ENCODE measurements around the gene RARRES1.

The RARRES1 gene

DNA sequence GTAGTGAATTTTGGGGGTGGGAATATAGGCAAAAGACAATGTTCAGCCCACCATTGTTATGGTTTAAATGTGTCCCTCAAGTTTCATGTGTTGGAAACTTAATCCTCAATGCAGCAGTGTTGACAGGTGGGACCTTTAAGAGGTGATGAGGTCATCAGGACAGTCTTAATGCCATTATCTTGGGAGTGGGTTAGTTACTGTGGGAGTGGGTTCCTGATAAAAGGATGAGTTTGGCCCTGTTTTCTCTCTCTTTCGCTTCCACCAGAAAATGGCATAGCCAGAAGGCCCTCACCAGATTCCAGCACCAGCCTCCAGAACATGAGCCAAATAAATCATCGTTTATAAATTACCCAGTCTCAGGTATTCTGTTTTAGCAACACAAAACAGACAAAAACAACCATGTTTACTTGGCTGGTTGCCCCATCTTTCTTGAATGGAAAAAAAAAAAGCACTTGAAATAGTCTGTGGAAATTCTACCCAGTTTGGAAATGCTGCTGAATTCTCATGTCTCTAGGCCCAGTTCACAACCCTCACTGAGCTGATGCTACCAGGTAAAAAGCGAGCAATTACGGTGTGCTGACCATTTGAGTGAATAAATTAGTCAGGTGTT is 38.6 kb upstream of the RARRES1 start:
- no peak overlapping the region for H3K4ac ChIP-seq (ENCODE audit: low read length)
- H2AFZ ChIP-seq (ENCODE audit: low read length) = no peak overlapping the region
- no peak overlapping the region for H3K27ac ChIP-seq (replicated peaks; ENCODE audit: low read length)
- no peak overlapping the region for H2AK5ac ChIP-seq (ENCODE audit: low read depth, low read length)
- no peak overlapping the region for H3K18ac ChIP-seq (ENCODE audit: low read length)
- H3K9me3 ChIP-seq (replicated peaks in 1 of 2; ENCODE audit: control insufficient read depth in 2 of 2, insufficient read depth in 1 of 2, low read depth in 1 of 2, low read length in 2 of 2) = no peaks in the 10 kb centered on the region
- no CpG with 5 or more reads among the region's 4 CpGs for WGBS, 2 donors (ENCODE audit: extremely low coverage in 2 of 2, insufficient read length in 2 of 2, insufficient replicate concordance in 1 of 2)
- H4K91ac ChIP-seq (ENCODE audit: low read depth, low read length, poor library complexity) = no peak overlapping the region
- H2BK5ac ChIP-seq (ENCODE audit: low read length) = no peak overlapping the region
- H3K4me3 ChIP-seq (ENCODE audit: low read length in 2 of 2) = no peak overlapping the region
- no peaks in the 10 kb centered on the region for H3K27me3 ChIP-seq (ENCODE audit: control insufficient read depth in 3 of 3, insufficient read depth in 3 of 3, low read depth in 1 of 3, low read length in 3 of 3)
- H3K9ac ChIP-seq (ENCODE audit: low read depth, low read length, poor library complexity) = no peak overlapping the region
- no peak overlapping the region for H2BK120ac ChIP-seq (ENCODE audit: low read depth, low read length)
- no peak overlapping the region for H2BK12ac ChIP-seq (ENCODE audit: low read length)
- H3K79me1 ChIP-seq (ENCODE audit: low read depth, low read length) = no peaks in the 10 kb centered on the region
- peaks cover 5 to 7% of the 10 kb centered on the region in 2 donors for H3K4me1 ChIP-seq (ENCODE audit: control insufficient read depth in 2 of 2, insufficient read depth in 1 of 2, low read depth in 1 of 2, low read length in 2 of 2)
- no peaks in the 10 kb centered on the region for H3K36me3 ChIP-seq (replicated peaks in 1 of 2; ENCODE audit: control insufficient read depth in 2 of 2, insufficient read depth in 2 of 2, low read length in 2 of 2)
- H3K23ac ChIP-seq (ENCODE audit: low read depth, low read length, poor library complexity) = no peak overlapping the region
- no peak overlapping the region for H3K14ac ChIP-seq (ENCODE audit: low read length)
- no peak overlapping the region for H2BK15ac ChIP-seq (ENCODE audit: low read length)
- DNase-seq (ENCODE audit: low spot score) = no peak
- no peak overlapping the region for H3K4me2 ChIP-seq (ENCODE audit: insufficient read depth, low read length, poor library complexity, severe bottlenecking)
- no peak overlapping the region for H4K8ac ChIP-seq (ENCODE audit: low read depth, low read length)

- no peak overlapping the region for H4K91ac ChIP-seq (ENCODE audit: low read depth, low read length, poor library complexity)
- no peaks in the 10 kb centered on the region for H3K79me1 ChIP-seq (ENCODE audit: low read depth, low read length)
- no peak overlapping the region for H4K8ac ChIP-seq (ENCODE audit: low read depth, low read length)
- no peak overlapping the region for H3K27ac ChIP-seq (replicated peaks; ENCODE audit: low read length)
- H2BK5ac ChIP-seq (ENCODE audit: low read length) = no peak overlapping the region
- no peak overlapping the region for H3K14ac ChIP-seq (ENCODE audit: low read length)
- H3K23ac ChIP-seq (ENCODE audit: low read depth, low read length, poor library complexity) = no peak overlapping the region
- H3K27me3 ChIP-seq (ENCODE audit: control insufficient read depth in 3 of 3, insufficient read depth in 3 of 3, low read depth in 1 of 3, low read length in 3 of 3) = no peaks in the 10 kb centered on the region
- H3K4me2 ChIP-seq (ENCODE audit: insufficient read depth, low read length, poor library complexity, severe bottlenecking) = no peak overlapping the region
- no peak overlapping the region for H2BK120ac ChIP-seq (ENCODE audit: low read depth, low read length)
- peaks cover 5 to 7% of the 10 kb centered on the region in 2 donors for H3K4me1 ChIP-seq (ENCODE audit: control insufficient read depth in 2 of 2, insufficient read depth in 1 of 2, low read depth in 1 of 2, low read length in 2 of 2)
- no peaks in the 10 kb centered on the region for H3K9me3 ChIP-seq (replicated peaks in 1 of 2; ENCODE audit: control insufficient read depth in 2 of 2, insufficient read depth in 1 of 2, low read depth in 1 of 2, low read length in 2 of 2)
- H2AK5ac ChIP-seq (ENCODE audit: low read depth, low read length) = no peak overlapping the region
- WGBS, 2 donors (ENCODE audit: extremely low coverage in 2 of 2, insufficient read length in 2 of 2, insufficient replicate concordance in 1 of 2) = no CpG with 5 or more reads among the region's 10 CpGs
- DNase-seq (ENCODE audit: low spot score) = no peak
- no peak overlapping the region for H2AFZ ChIP-seq (ENCODE audit: low read length)
- H3K18ac ChIP-seq (ENCODE audit: low read length) = no peak overlapping the region
- H2BK15ac ChIP-seq (ENCODE audit: low read length) = no peak overlapping the region
- H3K36me3 ChIP-seq (replicated peaks in 1 of 2; ENCODE audit: control insufficient read depth in 2 of 2, insufficient read depth in 2 of 2, low read length in 2 of 2) = no peaks in the 10 kb centered on the region
- H3K4ac ChIP-seq (ENCODE audit: low read length) = no peak overlapping the region
- no peak overlapping the region for H3K9ac ChIP-seq (ENCODE audit: low read depth, low read length, poor library complexity)
- H2BK12ac ChIP-seq (ENCODE audit: low read length) = no peak overlapping the region
- H3K4me3 ChIP-seq (ENCODE audit: low read length in 2 of 2) = no peak overlapping the region
These were observed 37.9 kb upstream of the RARRES1 start for GRCh38 chr3:158769952-158770740.

GRCh38 chr3:158769549-158769948 is 37.3 kb upstream of the RARRES1 start:
- Histone ChIP-seq H2BK12ac (ENCODE audit: low read length) (no peak overlapping the region), H3K4ac (ENCODE audit: low read length) (no peak overlapping the region), H3K23ac (ENCODE audit: low read depth, low read length, poor library complexity) (no peak overlapping the region), H4K91ac (ENCODE audit: low read depth, low read length, poor library complexity) (no peak overlapping the region), H3K27ac (replicated peaks; ENCODE audit: low read length) (no peak overlapping the region), H3K4me2 (ENCODE audit: insufficient read depth, low read length, poor library complexity, severe bottlenecking) (no peak overlapping the region), H3K9me3 (replicated peaks in 1 of 2; ENCODE audit: control insufficient read depth in 2 of 2, insufficient read depth in 1 of 2, low read depth in 1 of 2, low read length in 2 of 2) (no peaks in the 10 kb centered on the region), H3K36me3 (replicated peaks in 1 of 2; ENCODE audit: control insufficient read depth in 2 of 2, insufficient read depth in 2 of 2, low read length in 2 of 2) (no peaks in the 10 kb centered on the region), H3K14ac (ENCODE audit: low read length) (no peak overlapping the region), H3K79me1 (ENCODE audit: low read depth, low read length) (no peaks in the 10 kb centered on the region), H3K18ac (ENCODE audit: low read length) (no peak overlapping the region), H2BK5ac (ENCODE audit: low read length) (no peak overlapping the region), H3K4me3 (ENCODE audit: low read length in 2 of 2) (no peak overlapping the region), H3K4me1 (ENCODE audit: control insufficient read depth in 2 of 2, insufficient read depth in 1 of 2, low read depth in 1 of 2, low read length in 2 of 2) (peaks cover 5 to 7% of the 10 kb centered on the region in 2 donors), H4K8ac (ENCODE audit: low read depth, low read length) (no peak overlapping the region), H2AFZ (ENCODE audit: low read length) (no peak overlapping the region), H3K27me3 (ENCODE audit: control insufficient read depth in 3 of 3, insufficient read depth in 3 of 3, low read depth in 1 of 3, low read length in 3 of 3) (no peaks in the 10 kb centered on the region), H2BK120ac (ENCODE audit: low read depth, low read length) (no peak overlapping the region), H3K9ac (ENCODE audit: low read depth, low read length, poor library complexity) (no peak overlapping the region), H2BK15ac (ENCODE audit: low read length) (no peak overlapping the region), H2AK5ac (ENCODE audit: low read depth, low read length) (no peak overlapping the region)
- DNase-seq (ENCODE audit: low spot score) = no peak
- no CpG with 5 or more reads among the region's 4 CpGs for WGBS, 2 donors (ENCODE audit: extremely low coverage in 2 of 2, insufficient read length in 2 of 2, insufficient replicate concordance in 1 of 2)

DNA sequence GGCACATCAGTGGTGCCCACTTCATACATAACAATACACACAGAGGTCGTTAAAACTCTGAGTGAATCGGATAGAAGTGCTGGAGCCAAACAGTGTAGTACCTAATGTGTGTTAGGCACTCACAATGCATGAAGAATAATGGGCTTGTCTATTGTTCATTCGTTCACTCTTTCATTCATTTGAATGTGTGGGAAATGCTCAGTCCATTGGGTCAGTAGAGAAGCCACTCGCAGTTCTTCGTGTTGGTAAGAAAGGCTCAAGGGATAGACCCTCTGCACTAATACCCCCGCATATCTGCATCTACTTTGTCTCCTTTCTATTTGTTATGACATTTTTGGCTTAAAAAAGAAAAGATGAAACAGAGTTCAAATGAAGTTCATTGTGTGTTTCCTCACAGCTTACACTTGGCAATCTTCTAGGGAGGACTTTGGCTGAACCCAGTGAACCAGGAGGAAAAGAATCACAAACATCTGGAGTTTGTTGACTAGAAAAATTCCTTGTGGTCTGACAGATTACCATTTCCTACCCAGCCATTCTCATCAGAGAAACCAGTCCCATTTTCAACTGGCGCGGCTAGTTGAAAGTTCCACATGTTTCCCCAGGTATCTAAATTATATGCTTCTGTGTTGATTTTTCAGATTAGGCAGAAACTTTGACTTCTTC is 36.8 kb upstream of the RARRES1 start:
- Histone ChIP-seq H3K27ac (replicated peaks; ENCODE audit: low read length) (no peak overlapping the region), H3K18ac (ENCODE audit: low read length) (no peak overlapping the region), H2BK5ac (ENCODE audit: low read length) (no peak overlapping the region), H2BK15ac (ENCODE audit: low read length) (no peak overlapping the region), H2AFZ (ENCODE audit: low read length) (peak overlapping the region; percentile 88), H4K8ac (ENCODE audit: low read depth, low read length) (no peak overlapping the region), H3K4me1 (ENCODE audit: control insufficient read depth in 2 of 2, insufficient read depth in 1 of 2, low read depth in 1 of 2, low read length in 2 of 2) (peaks cover 5 to 10% of the 10 kb centered on the region in 2 donors), H3K14ac (ENCODE audit: low read length) (no peak overlapping the region), H3K4me3 (ENCODE audit: low read length in 2 of 2) (no peak overlapping the region), H2BK12ac (ENCODE audit: low read length) (no peak overlapping the region), H3K9ac (ENCODE audit: low read depth, low read length, poor library complexity) (no peak overlapping the region), H3K79me1 (ENCODE audit: low read depth, low read length) (no peaks in the 10 kb centered on the region), H3K36me3 (replicated peaks in 1 of 2; ENCODE audit: control insufficient read depth in 2 of 2, insufficient read depth in 2 of 2, low read length in 2 of 2) (no peaks in the 10 kb centered on the region), H3K23ac (ENCODE audit: low read depth, low read length, poor library complexity) (no peak overlapping the region), H2AK5ac (ENCODE audit: low read depth, low read length) (no peak overlapping the region), H3K4me2 (ENCODE audit: insufficient read depth, low read length, poor library complexity, severe bottlenecking) (no peak overlapping the region), H2BK120ac (ENCODE audit: low read depth, low read length) (no peak overlapping the region), H3K27me3 (ENCODE audit: control insufficient read depth in 3 of 3, insufficient read depth in 3 of 3, low read depth in 1 of 3, low read length in 3 of 3) (no peaks in the 10 kb centered on the region), H3K4ac (ENCODE audit: low read length) (no peak overlapping the region), H3K9me3 (replicated peaks in 1 of 2; ENCODE audit: control insufficient read depth in 2 of 2, insufficient read depth in 1 of 2, low read depth in 1 of 2, low read length in 2 of 2) (no peaks in the 10 kb centered on the region), H4K91ac (ENCODE audit: low read depth, low read length, poor library complexity) (no peak overlapping the region)
- WGBS, 2 donors (ENCODE audit: extremely low coverage in 2 of 2, insufficient read length in 2 of 2, insufficient replicate concordance in 1 of 2) = no CpG with 5 or more reads among the region's 8 CpGs
- no peak for DNase-seq (ENCODE audit: low spot score)
